ENCODE measurements around the gene DMGDH. TPM values are rescaled to one million over a fixed set of nuclear protein-coding genes. Genes with fewer than 3 reads are reported as not detected.

The DMGDH gene
- total and polyA plus RNA-seq, 2 donors from 2014 or later, result 10.4 to 39.7 TPM

GRCh38 chr5:79023947-79024346 is 45.5 kb downstream of the DMGDH start:
- DNase-seq (no peak), FAIRE-seq (no peak)
- Histone ChIP-seq H3K9ac (ENCODE audit: low read length in 3 of 3) (no peak overlapping the region), H3K4me3 (ENCODE audit: low read length in 3 of 3) (no peak overlapping the region), H3K4me1 (ENCODE audit: control insufficient read depth in 2 of 3, insufficient read depth in 2 of 3, low read depth in 1 of 3, low read length in 3 of 3) (peaks cover 0 to 12% (median 7%) of the 10 kb centered on the region in 3 donors), H3K27me3 (ENCODE audit: control insufficient read depth, insufficient read depth, low read length) (no peaks in the 10 kb centered on the region), H3K27ac (ENCODE audit: low read depth in 2 of 2, low read length in 2 of 2) (no peak overlapping the region), H3K36me3 (ENCODE audit: control insufficient read depth in 2 of 3, insufficient read depth in 3 of 3, low read length in 3 of 3) (no peaks in the 10 kb centered on the region), H3K9me3 (ENCODE audit: control insufficient read depth in 2 of 3, insufficient read depth in 1 of 3, low read length in 3 of 3) (no peaks in the 10 kb centered on the region)
- TF ChIP-seq, protein P1, sequence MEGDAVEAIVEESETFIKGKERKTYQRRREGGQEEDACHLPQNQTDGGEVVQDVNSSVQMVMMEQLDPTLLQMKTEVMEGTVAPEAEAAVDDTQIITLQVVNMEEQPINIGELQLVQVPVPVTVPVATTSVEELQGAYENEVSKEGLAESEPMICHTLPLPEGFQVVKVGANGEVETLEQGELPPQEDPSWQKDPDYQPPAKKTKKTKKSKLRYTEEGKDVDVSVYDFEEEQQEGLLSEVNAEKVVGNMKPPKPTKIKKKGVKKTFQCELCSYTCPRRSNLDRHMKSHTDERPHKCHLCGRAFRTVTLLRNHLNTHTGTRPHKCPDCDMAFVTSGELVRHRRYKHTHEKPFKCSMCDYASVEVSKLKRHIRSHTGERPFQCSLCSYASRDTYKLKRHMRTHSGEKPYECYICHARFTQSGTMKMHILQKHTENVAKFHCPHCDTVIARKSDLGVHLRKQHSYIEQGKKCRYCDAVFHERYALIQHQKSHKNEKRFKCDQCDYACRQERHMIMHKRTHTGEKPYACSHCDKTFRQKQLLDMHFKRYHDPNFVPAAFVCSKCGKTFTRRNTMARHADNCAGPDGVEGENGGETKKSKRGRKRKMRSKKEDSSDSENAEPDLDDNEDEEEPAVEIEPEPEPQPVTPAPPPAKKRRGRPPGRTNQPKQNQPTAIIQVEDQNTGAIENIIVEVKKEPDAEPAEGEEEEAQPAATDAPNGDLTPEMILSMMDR (IDR thresholded peaks at IDR 0.05; ENCODE audit: borderline replicate concordance, extremely low read depth, insufficient read depth), result no peak
- intact Hi-C loops (cut with DNase I), result loop anchor here (5.0 kb wide), 1 partner anchor 103 kb away; no protein-coding TSS in a partner anchor

DNA sequence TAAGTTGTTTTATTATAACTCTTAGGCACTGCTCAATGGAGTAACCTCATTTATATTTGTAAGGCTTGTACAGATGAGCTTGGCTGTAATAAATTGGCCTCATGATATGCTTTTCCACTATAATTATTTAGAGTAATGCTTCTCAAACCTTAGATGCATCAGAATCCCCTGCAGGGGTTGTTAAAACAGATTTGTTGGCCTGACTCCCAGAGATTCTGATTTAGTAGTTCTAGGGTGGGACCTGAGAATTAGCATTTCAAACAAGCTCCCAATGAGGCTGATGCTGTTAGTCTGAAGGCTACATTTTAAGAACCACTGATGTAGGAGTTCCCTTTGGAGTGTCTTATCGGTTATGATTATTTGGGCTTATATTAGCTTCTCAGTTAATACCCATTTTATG is 46.1 kb downstream of the DMGDH start:
- FAIRE-seq (no peak), DNase-seq (no peak)
- TF ChIP-seq, protein P1 (IDR thresholded peaks at IDR 0.05; ENCODE audit: borderline replicate concordance, extremely low read depth, insufficient read depth), result no peak
- no peak overlapping the region for H3K4me3 ChIP-seq (ENCODE audit: low read length in 3 of 3)
- H3K9ac ChIP-seq (ENCODE audit: low read length in 3 of 3), result no peak overlapping the region
- H3K4me1 ChIP-seq (ENCODE audit: control insufficient read depth in 2 of 3, insufficient read depth in 2 of 3, low read depth in 1 of 3, low read length in 3 of 3), result peaks cover 0 to 12% (median 7%) of the 10 kb centered on the region in 3 donors
- no peak overlapping the region for H3K27ac ChIP-seq (ENCODE audit: low read depth in 2 of 2, low read length in 2 of 2)
- H3K36me3 ChIP-seq (ENCODE audit: control insufficient read depth in 2 of 3, insufficient read depth in 3 of 3, low read length in 3 of 3), result no peaks in the 10 kb centered on the region
- intact Hi-C loops (cut with DNase I), result loop anchor here (5.0 kb wide), 1 partner anchor 104 kb away; no protein-coding TSS in a partner anchor
- H3K9me3 ChIP-seq (ENCODE audit: control insufficient read depth in 2 of 3, insufficient read depth in 1 of 3, low read length in 3 of 3), result no peaks in the 10 kb centered on the region
- H3K27me3 ChIP-seq (ENCODE audit: control insufficient read depth, insufficient read depth, low read length), result no peaks in the 10 kb centered on the region

- no peak for FAIRE-seq
- intact Hi-C loops (cut with DNase I), result loop anchor here (5.0 kb wide), 1 partner anchor 105 kb away; no protein-coding TSS in a partner anchor
These were observed 46.7 kb downstream of the DMGDH start for GRCh38 chr5:79022771-79023170.

More at GRCh38 chr5:79022771-79023170, 46.7 kb downstream of the DMGDH start:
- Histone ChIP-seq H3K9ac (ENCODE audit: low read length in 3 of 3) (no peak overlapping the region), H3K4me3 (ENCODE audit: low read length in 3 of 3) (no peak overlapping the region), H3K9me3 (ENCODE audit: control insufficient read depth in 2 of 3, insufficient read depth in 1 of 3, low read length in 3 of 3) (no peaks in the 10 kb centered on the region), H3K4me1 (ENCODE audit: control insufficient read depth in 2 of 3, insufficient read depth in 2 of 3, low read depth in 1 of 3, low read length in 3 of 3) (peaks cover 0 to 12% (median 7%) of the 10 kb centered on the region in 3 donors), H3K36me3 (ENCODE audit: control insufficient read depth in 2 of 3, insufficient read depth in 3 of 3, low read length in 3 of 3) (no peaks in the 10 kb centered on the region), H3K27me3 (ENCODE audit: control insufficient read depth, insufficient read depth, low read length) (no peaks in the 10 kb centered on the region), H3K27ac (ENCODE audit: low read depth in 2 of 2, low read length in 2 of 2) (no peak overlapping the region)
- TF ChIP-seq, protein P1 (IDR thresholded peaks at IDR 0.05; ENCODE audit: borderline replicate concordance, extremely low read depth, insufficient read depth), result no peak
- DNase-seq, result no peak
